Measurements from ENCODE around the gene SHROOM4. TPM values are rescaled to one million over a fixed set of nuclear protein-coding genes. Genes with fewer than 3 reads are reported as not detected.
A peak's percentile ranks its signal among the peaks of the same experiment; 100 is the strongest.

SHROOM4 gene
- total RNA-seq, 4 donors from 2014 or later: 2.3 to 7.1 (median 3.2) TPM

DNA sequence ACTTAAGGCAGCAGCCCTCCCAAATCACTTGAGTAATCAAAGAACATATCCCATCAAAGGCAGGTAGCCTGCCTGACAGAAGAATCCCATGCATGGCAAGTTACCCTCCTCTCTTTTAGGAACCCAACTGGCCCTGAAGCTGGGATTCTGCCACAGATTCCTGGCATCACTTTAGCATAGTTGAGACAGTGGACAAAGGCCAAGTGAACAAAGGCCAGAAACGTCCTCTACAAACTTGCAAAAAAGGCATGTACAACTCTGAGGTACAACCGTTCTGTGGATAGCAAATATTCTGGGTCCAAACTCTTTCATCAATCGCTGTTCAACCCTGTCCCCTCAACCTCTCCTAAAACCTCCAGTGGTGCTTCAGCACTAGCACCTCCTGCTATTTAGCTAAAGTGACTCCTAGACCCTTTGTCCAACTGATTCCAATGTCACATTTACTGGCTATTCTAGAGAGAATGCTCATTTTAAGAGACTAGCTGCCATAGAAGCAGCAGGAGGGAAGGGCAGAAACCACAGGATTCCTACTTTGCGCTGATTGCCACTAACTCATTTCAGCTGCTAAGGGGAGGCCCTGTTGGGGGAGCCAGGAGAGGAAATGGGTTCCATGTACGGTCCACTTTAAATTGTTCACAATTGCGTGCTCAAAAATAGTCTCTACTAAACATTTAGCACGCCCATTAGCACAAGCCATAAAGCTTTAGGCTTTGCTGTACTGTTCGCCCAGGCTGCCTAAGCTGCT, 105.9 kb downstream of the SHROOM4 start:
- Histone ChIP-seq H3K27ac (no peak overlapping the region), H3K4me3 (no peak overlapping the region), H3K9me3 (no peaks in the 10 kb centered on the region), H3K36me3 (no peaks in the 10 kb centered on the region), H3K27me3 (no peaks in the 10 kb centered on the region), H3K4me1 (peaks cover 0 to 6% (median 1%) of the 10 kb centered on the region in 4 donors)
- intact Hi-C loops (cut with DNase I; ENCODE audit: low total_unique reads): no loop called here
- TF ChIP-seq CTCF (IDR thresholded peaks at IDR 0.05) (no peak), POLR2A (IDR thresholded peaks at IDR 0.05) (no peak), POLR2AphosphoS5 (IDR thresholded peaks at IDR 0.05) (no peak), EP300 (IDR thresholded peaks at IDR 0.05; ENCODE audit: low read depth) (no peak)
- no peak for DNase-seq
- in situ Hi-C loops (cut with MboI; ENCODE audit: low pct_ligation_motif_present in 1 of 4, low pct_unique_long_range_greater_than_20kb in 1 of 4, low sequenced_read_pairs in 3 of 4): no loop called here
- WGBS, 2 donors (ENCODE audit: low coverage in 1 of 2): 61% methylated on average over 8 of the region's 8 CpGs; no CpG with 5 or more reads in 1 of the 2 donors

GRCh38 chrX:50707405-50707804, 106.6 kb downstream of the SHROOM4 start:
- 23% methylated on average over 2 of the region's 2 CpGs; no CpG with 5 or more reads in 1 of the 2 donors for WGBS, 2 donors (ENCODE audit: low coverage in 1 of 2)
- H3K27me3 ChIP-seq: no peaks in the 10 kb centered on the region
- H3K36me3 ChIP-seq: no peaks in the 10 kb centered on the region
- no peak for TF ChIP-seq EP300 (IDR thresholded peaks at IDR 0.05; ENCODE audit: low read depth)
- TF ChIP-seq POLR2A (IDR thresholded peaks at IDR 0.05): no peak
- TF ChIP-seq CTCF (IDR thresholded peaks at IDR 0.05): no peak
- no peak for TF ChIP-seq POLR2AphosphoS5 (IDR thresholded peaks at IDR 0.05)
- H3K9me3 ChIP-seq: no peaks in the 10 kb centered on the region
- DNase-seq: peak; percentile 15
- no peak overlapping the region for H3K4me3 ChIP-seq
- intact Hi-C loops (cut with DNase I; ENCODE audit: low total_unique reads): no loop called here
- H3K27ac ChIP-seq: no peak overlapping the region
- in situ Hi-C loops (cut with MboI; ENCODE audit: low pct_ligation_motif_present in 1 of 4, low pct_unique_long_range_greater_than_20kb in 1 of 4, low sequenced_read_pairs in 3 of 4): no loop called here
- peaks cover 0 to 6% (median 1%) of the 10 kb centered on the region in 4 donors for H3K4me1 ChIP-seq

- Histone ChIP-seq H3K27me3 (no peaks in the 10 kb centered on the region), H3K4me3 (no peak overlapping the region), H3K27ac (peak overlapping the region in 1 of 4 donors; percentile 23), H3K36me3 (no peaks in the 10 kb centered on the region), H3K9me3 (no peaks in the 10 kb centered on the region), H3K4me1 (peaks cover 0 to 6% (median 1%) of the 10 kb centered on the region in 4 donors)
- intact Hi-C loops (cut with DNase I; ENCODE audit: low total_unique reads) (no loop called here), in situ Hi-C loops (cut with MboI; ENCODE audit: low pct_ligation_motif_present in 1 of 4, low pct_unique_long_range_greater_than_20kb in 1 of 4, low sequenced_read_pairs in 3 of 4) (no loop called here)
- WGBS, 2 donors (ENCODE audit: low coverage in 1 of 2): 40 to 50% methylated on average over 1 to 3 of the region's 3 CpGs
- no peak for DNase-seq
- no peak for TF ChIP-seq POLR2AphosphoS5 (IDR thresholded peaks at IDR 0.05)
- TF ChIP-seq EP300 (IDR thresholded peaks at IDR 0.05; ENCODE audit: low read depth): no peak
- TF ChIP-seq CTCF (IDR thresholded peaks at IDR 0.05): no peak
- TF ChIP-seq POLR2A (IDR thresholded peaks at IDR 0.05): no peak
Measured at GRCh38 chrX:50705042-50705441, 109.0 kb downstream of the SHROOM4 start.

- DNase-seq: no peak
- 33% methylated on average over 1 of the region's 1 CpG; no CpG with 5 or more reads in 1 of the 2 donors for WGBS, 2 donors (ENCODE audit: low coverage in 1 of 2)
- in situ Hi-C loops (cut with MboI; ENCODE audit: low pct_ligation_motif_present in 1 of 4, low pct_unique_long_range_greater_than_20kb in 1 of 4, low sequenced_read_pairs in 3 of 4) (no loop called here), intact Hi-C loops (cut with DNase I; ENCODE audit: low total_unique reads) (no loop called here)
- no peaks in the 10 kb centered on the region for H3K9me3 ChIP-seq
- peak overlapping the region in 1 of 4 donors; percentile 23 for H3K27ac ChIP-seq
- H3K36me3 ChIP-seq: no peaks in the 10 kb centered on the region
- H3K4me1 ChIP-seq: peaks cover 0 to 6% (median 1%) of the 10 kb centered on the region in 4 donors
- H3K27me3 ChIP-seq: no peaks in the 10 kb centered on the region
- no peak overlapping the region for H3K4me3 ChIP-seq
- no peak for TF ChIP-seq EP300 (IDR thresholded peaks at IDR 0.05; ENCODE audit: low read depth)
Measured at GRCh38 chrX:50704360-50704759, 109.6 kb downstream of the SHROOM4 start.
